H1 (cell line): ENCODE measurements around the gene SRSF7.

Experiments used
- CEBPB ChIP-seq: IDR thresholded peaks from 2 replicates; pipeline ENCODE4 v1.6.1; 2012; ENCODE audit warnings: low read depth, low read length
- CTCF ChIP-seq, 3 experiments: IDR thresholded peaks; 1 replicate in 2 of 3; 2 replicates in 1 of 3; pipeline versions ENCODE4 v1.5.1 to v1.6.1; 2011; ENCODE audit warnings: low read length in 3 of 3, mild to moderate bottlenecking in 3 of 3, inconsistent platforms in 2 of 3, low read depth in 1 of 3, moderate library complexity in 1 of 3; ENCODE audit not compliant: insufficient read depth in 1 of 3; ENCODE audit errors: control extremely low read depth in 1 of 3
- EP300 ChIP-seq, 2 experiments: IDR thresholded peaks; 1 replicate in 1 of 2; 2 replicates in 1 of 2; pipeline ENCODE4 v1.6.1; 2011 to 2012; ENCODE audit warnings: low read depth in 2 of 2, low read length in 2 of 2, mild to moderate bottlenecking in 2 of 2, borderline replicate concordance in 1 of 2, inconsistent platforms in 1 of 2, moderate library complexity in 1 of 2
- JUND ChIP-seq: IDR thresholded peaks from 2 replicates; pipeline ENCODE4 v1.6.1; 2011; ENCODE audit warnings: mild to moderate bottlenecking, improper control_type of control experiment, low read length
- PHF8 ChIP-seq: fragments of 200-600 bp; sonication (generic); conservative IDR thresholded peaks from 2 replicates; pipeline ENCODE4 v1.7.1; 2012; ENCODE audit warnings: low read depth, mild to moderate bottlenecking, inconsistent platforms, low read length, moderate library complexity
- POLR2A ChIP-seq, 2 experiments: IDR thresholded peaks; 1 replicate in 1 of 2; 2 replicates in 1 of 2; pipeline ENCODE4 v1.6.1; 2011; ENCODE audit warnings: low read depth in 2 of 2, low read length in 2 of 2, mild to moderate bottlenecking in 2 of 2; ENCODE audit errors: control extremely low read depth in 1 of 2
- POLR2AphosphoS5 ChIP-seq: IDR thresholded peaks from 2 replicates; pipeline ENCODE4 v1.6.1; 2011; ENCODE audit warnings: low read depth, low read length
- RAD21 ChIP-seq, 2 experiments: IDR thresholded peaks in 1 of 2; conservative IDR thresholded peaks in 1 of 2; 2 replicates each; pipeline ENCODE4 v1.6.1; 2011; ENCODE audit warnings: low read depth in 2 of 2, low read length in 2 of 2, improper control_type of control experiment in 1 of 2, inconsistent platforms in 1 of 2, mild to moderate bottlenecking in 1 of 2, moderate library complexity in 1 of 2
- RXRA ChIP-seq: IDR thresholded peaks from 2 replicates; pipeline ENCODE4 v1.6.1; 2011; ENCODE audit warnings: low read depth, mild to moderate bottlenecking, low read length, moderate library complexity; ENCODE audit not compliant: insufficient read depth
- TAF1 ChIP-seq: IDR thresholded peaks from 2 replicates; pipeline ENCODE4 v1.6.1; 2011; ENCODE audit warnings: mild to moderate bottlenecking, low read depth, low read length
- YY1 ChIP-seq: IDR thresholded peaks from 2 replicates; pipeline ENCODE4 v1.6.1; 2011; ENCODE audit warnings: low read depth, mild to moderate bottlenecking, low read length

GRCh38 chr2:38737925-38738324, 13.2 kb downstream of the SRSF7 start:
- no peak for TF ChIP-seq CTCF (IDR thresholded peaks at IDR 0.05; ENCODE audit: control extremely low read depth in 1 of 3, insufficient read depth in 1 of 3, low read depth in 1 of 3, low read length in 3 of 3)
- no peak for TF ChIP-seq RAD21 (IDR thresholded peaks at IDR 0.05 in 1 of 2, conservative IDR thresholded peaks at IDR 0.05 in 1 of 2; ENCODE audit: low read depth in 2 of 2, low read length in 2 of 2)
- no peak for TF ChIP-seq POLR2A (IDR thresholded peaks at IDR 0.05; ENCODE audit: control extremely low read depth in 1 of 2, low read depth in 2 of 2, low read length in 2 of 2)
- no peak for TF ChIP-seq RXRA
- no peak; the same call in 1 of the 2 replicates for TF ChIP-seq POLR2AphosphoS5
- TF ChIP-seq EP300 (IDR thresholded peaks at IDR 0.05; ENCODE audit: borderline replicate concordance in 1 of 2, low read depth in 2 of 2, low read length in 2 of 2) = no peak
- no peak for TF ChIP-seq CEBPB
- no peak for TF ChIP-seq PHF8
- no peak for TF ChIP-seq JUND
- TF ChIP-seq TAF1 = no peak
- TF ChIP-seq YY1 = no peak
